RWPE1 (cell line): ENCODE measurements around the gene PYGO2.

ENCODE experiments used
- CTCF ChIA-PET: fragments of 350-600 bp; sonication (Branson Sonifier 250); formaldehyde crosslinking; extraction: SDS; loops from one replicate; lab custom pipeline; 2021; lab: Yijun Ruan, JAX
- POLR2A ChIA-PET: fragments of 400-600 bp; formaldehyde crosslinking; extraction: SDS; loops from one replicate; lab custom pipeline; 2020; ENCODE audit warnings: antibody characterized with exemption; ENCODE audit not compliant: low non-redundant PET; lab: Yijun Ruan, JAX
- DNase-seq: peaks from one replicate; pipeline ENCODE4 v3.0.0; 2012; ENCODE audit warnings: low spot score
- H3K27ac ChIP-seq: fragments of 450-650 bp; 2 replicates; pipeline ENCODE4 v1.5.1; 2017
- TF ChIP-seq, protein P1 (sequence below): fragments of 450-650 bp; conservative IDR thresholded peaks from 2 replicates; pipeline ENCODE4 v1.5.1; 2017; ENCODE audit warnings: low read depth, mild to moderate bottlenecking

Gene PYGO2

DNA sequence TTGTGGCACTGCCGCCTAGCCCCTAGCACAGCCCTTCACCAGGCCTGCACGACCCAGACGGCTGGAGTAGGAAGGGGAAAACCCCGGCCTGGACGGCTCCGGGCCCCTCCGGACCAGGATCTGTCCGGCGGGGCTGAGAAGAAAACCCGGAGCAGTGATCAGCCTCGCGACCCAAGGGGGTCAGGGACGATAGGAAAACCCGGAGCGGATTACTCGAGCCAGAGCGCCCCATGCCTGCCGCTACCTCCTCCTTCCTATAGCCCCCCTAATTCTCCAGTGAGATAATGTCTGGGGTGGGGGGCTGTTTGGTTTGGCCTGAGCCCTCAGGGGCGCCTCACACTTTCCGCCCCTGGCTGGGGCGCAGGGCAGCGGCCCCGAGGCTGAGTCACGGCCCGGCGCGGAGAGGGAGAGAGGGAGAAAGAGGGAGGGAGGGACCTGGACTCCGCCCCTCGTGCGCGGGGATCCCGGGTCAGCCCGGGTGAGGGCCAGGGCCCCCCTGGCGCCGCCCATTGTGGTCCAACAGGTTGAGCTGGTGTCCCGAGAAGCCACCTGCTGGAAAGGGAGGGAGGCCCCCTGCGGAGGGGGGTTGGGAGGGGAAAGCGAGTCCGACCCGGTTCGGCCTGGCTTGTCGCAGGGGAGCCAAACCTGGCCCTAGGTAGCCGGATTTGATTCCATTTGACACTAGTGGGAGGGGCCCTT, 39.3 kb upstream of the PYGO2 start:
- peak; percentile 94 for DNase-seq
- TF ChIP-seq, protein P1, sequence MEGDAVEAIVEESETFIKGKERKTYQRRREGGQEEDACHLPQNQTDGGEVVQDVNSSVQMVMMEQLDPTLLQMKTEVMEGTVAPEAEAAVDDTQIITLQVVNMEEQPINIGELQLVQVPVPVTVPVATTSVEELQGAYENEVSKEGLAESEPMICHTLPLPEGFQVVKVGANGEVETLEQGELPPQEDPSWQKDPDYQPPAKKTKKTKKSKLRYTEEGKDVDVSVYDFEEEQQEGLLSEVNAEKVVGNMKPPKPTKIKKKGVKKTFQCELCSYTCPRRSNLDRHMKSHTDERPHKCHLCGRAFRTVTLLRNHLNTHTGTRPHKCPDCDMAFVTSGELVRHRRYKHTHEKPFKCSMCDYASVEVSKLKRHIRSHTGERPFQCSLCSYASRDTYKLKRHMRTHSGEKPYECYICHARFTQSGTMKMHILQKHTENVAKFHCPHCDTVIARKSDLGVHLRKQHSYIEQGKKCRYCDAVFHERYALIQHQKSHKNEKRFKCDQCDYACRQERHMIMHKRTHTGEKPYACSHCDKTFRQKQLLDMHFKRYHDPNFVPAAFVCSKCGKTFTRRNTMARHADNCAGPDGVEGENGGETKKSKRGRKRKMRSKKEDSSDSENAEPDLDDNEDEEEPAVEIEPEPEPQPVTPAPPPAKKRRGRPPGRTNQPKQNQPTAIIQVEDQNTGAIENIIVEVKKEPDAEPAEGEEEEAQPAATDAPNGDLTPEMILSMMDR: no peak
- ChIA-PET POLR2A (interaction anchor here (0.6 to 0.7 kb wide), 2 partner anchors 27 to 30 kb away, joined by 3 to 4 read pairs; partner anchors contain the start of gene SHC1), CTCF (interaction anchor here (0.5 to 0.9 kb wide), 4 partner anchors 11 to 173 kb away, joined by 3 to 4 read pairs (median 3); partner anchors contain the start of gene KRTCAP2)
- H3K27ac ChIP-seq: peak overlapping the region; percentile 100

DNA sequence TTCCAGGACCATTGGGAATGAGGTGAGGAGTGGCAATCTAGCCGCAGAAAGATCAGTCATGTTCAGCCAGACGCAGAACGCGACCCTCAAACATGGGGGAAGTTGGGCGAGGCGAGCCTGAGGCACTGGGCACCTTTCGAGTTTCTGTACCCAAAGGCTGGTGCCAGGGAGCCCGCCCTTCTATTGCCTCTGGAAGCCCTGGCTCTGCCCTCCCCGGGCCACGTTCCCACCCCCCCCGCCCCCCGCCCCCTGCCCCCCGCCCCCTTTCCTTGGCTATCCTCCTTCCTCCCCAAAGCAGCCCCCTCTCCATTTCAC, 38.8 kb upstream of the PYGO2 start:
- peak overlapping the region; percentile 100 for H3K27ac ChIP-seq
- TF ChIP-seq, protein P1: no peak
- POLR2A ChIA-PET: no interaction called here
- CTCF ChIA-PET: interaction anchor here (0.6 to 0.9 kb wide), 4 partner anchors 10 to 173 kb away, joined by 3 to 6 read pairs (median 4); partner anchors contain the start of gene KRTCAP2
- DNase-seq: no peak

DNA sequence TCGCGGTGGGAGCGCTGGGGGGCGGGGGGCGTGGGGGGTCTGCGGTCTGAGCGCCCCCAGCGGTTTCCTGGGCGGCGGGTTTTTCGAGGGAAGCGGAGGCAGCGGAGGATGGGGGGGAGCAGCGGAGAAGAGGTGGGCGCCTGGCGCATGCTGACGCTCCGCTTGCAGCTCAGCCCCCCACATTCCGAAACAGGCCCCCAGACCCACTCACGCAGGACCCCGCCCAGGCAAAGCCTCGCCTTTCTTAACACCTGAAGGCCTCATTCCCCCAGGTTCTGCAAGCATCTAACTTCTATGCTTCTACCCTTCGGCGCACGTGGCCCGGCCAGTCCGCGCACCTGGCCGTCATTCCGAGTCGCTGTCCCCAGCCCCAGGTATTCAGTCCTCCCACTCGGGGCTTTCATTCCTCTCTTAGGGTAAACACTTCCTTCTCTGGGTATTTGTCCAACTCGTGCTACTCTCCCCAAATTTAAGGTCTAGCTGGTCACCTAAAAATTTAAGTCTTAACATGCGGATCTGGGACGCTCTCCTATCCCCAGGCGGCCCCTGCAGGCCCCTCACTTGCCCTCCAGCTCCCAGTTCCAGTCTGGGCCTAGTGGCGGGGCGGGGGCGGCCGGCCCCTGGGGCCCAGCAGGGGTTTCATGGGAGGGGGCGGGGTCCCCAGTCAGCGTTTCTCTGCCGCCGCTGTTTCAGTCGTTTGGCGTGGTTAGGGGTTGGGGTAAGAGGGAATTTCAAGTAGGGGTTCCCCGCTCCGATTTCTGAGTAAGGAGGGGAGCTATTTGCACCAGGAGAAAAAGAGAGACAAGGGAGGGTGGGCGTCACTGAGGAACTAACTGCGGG, 38.2 kb upstream of the PYGO2 start:
- POLR2A ChIA-PET: no interaction called here
- TF ChIP-seq, protein P1: no peak
- CTCF ChIA-PET: interaction anchor here (0.6 to 1.2 kb wide), 7 partner anchors 10 to 173 kb away, joined by 3 to 6 read pairs (median 4); partner anchors contain the start of gene KRTCAP2
- H3K27ac ChIP-seq: peak overlapping the region; percentile 100
- DNase-seq: no peak

DNA sequence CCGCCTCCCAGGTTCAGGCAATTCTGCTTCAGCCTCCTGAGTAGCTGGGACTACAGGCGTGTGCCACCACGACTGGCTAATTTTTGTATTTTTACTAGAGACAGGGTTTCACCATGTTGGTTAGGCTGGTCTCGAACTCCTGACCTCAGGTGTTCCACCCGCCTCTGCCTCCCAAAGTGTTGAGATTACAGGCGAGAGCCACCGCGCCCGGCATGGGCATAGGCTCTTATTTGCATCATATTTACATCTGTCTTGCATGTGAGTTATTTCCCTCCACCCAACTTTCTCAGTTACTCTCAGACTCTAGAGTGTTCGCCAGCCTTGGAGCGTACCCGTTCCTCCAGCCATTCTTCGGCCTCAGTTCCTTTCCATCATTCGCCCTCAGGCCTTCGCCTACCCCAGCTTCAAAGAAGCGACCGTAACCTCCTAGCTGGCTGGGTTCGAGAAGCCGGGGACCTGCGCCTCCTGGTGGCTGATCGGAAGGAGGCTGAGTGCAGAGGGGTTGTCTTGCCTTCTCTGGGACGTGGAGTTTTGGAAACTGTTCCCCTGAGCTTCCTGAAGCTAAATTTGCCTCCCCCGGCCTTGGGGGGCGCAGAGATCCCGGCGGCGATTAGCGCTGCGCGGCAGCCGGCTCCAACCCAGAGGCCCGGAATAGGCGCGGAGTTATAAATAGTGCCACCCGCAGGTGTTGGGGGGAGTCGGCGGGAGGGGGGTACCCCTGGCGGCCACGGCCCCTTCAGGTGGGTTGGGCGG, 37.4 kb upstream of the PYGO2 start:
- H3K27ac ChIP-seq: peak overlapping the region; percentile 100
- POLR2A ChIA-PET: interaction anchor here (0.7 kb wide), 2 partner anchors 11 to 410 kb away, joined by 4 to 5 read pairs; no protein-coding TSS in a partner anchor
- TF ChIP-seq, protein P1: peak; percentile 92
- CTCF ChIA-PET: interaction anchor here (0.6 to 1.2 kb wide), 4 partner anchors 14 to 26 kb away, joined by 3 to 6 read pairs (median 4); no protein-coding TSS in a partner anchor
- no peak for DNase-seq

DNA sequence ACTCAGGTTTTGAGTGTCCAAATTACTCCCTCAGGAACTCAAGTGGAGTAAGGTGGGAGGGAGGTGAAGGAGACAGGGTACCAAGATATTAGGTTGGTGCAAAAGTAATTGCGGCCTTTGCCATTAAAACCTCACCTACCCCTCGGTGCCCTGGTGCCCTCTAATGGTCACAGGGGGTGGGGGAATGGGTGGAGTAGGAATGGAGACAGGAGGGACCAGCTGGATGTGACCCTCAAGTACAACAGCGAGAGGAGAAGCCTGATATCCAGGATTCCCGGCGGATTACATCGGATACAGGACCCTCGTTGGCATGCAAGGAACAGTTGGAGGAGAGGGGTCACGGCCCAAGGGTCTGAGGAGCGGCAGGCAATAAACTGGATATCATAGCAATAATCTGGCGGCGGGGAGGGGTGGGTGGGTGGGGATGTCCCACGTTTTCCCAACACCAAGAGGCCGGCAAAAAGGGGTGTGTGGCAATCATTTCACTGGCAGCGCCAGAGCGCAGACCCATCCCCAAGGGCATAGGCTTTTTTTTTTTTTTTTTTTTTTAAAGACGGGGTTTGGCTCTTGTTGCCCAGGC, 36.7 kb upstream of the PYGO2 start:
- TF ChIP-seq, protein P1: no peak
- H3K27ac ChIP-seq: peak overlapping the region; percentile 100
- POLR2A ChIA-PET: interaction anchor here (0.6 to 0.7 kb wide), 3 partner anchors 12 to 858 kb away, joined by 3 to 5 read pairs (median 4); no protein-coding TSS in a partner anchor
- no peak for DNase-seq
- CTCF ChIA-PET: interaction anchor here (0.6 to 1.1 kb wide), 4 partner anchors 19 to 27 kb away, joined by 3 to 6 read pairs (median 4); no protein-coding TSS in a partner anchor
